Activated CD8-positive, alpha-beta memory T cell treated with anti-CD3 and anti-CD28 coated beads for 36 hours (primary cell): ENCODE results near the gene ACOT7. TPM values are rescaled to one million over a fixed set of nuclear protein-coding genes. Genes with fewer than 3 reads are reported as not detected.
"Not testable (repeated sequence)": the region's sequence is repeated elsewhere in the genome, so short reads cannot be mapped to it uniquely, and the experiment has no call there.

Source experiments
- CTCF ChIA-PET: fragments of 350-600 bp; sonication (Branson Sonifier 250); formaldehyde crosslinking; loops from one replicate; lab custom pipeline; 2021; ENCODE audit warnings: antibody characterized with exemption; lab: Charles Lee
- POLR2A ChIA-PET: fragments of 350-600 bp; sonication (Branson Sonifier 250); formaldehyde crosslinking; loops from one replicate; lab custom pipeline; 2021; ENCODE audit warnings: antibody characterized with exemption; lab: Charles Lee
- total RNA-seq, 2 experiments: library from RNA; stranded (reverse); gene quantifications; one replicate each; pipeline ENCODE4 v1.2.3, GENCODE V29; 2021

Gene ACOT7
- total RNA-seq, 2 experiments from 2014 or later = 97.9 to 104 TPM

- CTCF ChIA-PET = no interaction called here
- POLR2A ChIA-PET = no interaction called here
These were observed 80.0 kb downstream of the ACOT7 start for GRCh38 chr1:6313393-6314200.

GRCh38 chr1:6310116-6310848 lies 83.3 kb downstream of the ACOT7 start:
- ChIA-PET POLR2A (no interaction called here), CTCF (no interaction called here)

GRCh38 chr1:6309564-6309963 lies 84.0 kb downstream of the ACOT7 start:
- ChIA-PET POLR2A (interaction anchor here (0.6 kb wide), 1 partner anchor 245 kb away, joined by 3 read pairs; no protein-coding TSS in a partner anchor), CTCF (no interaction called here)

GRCh38 chr1:6308449-6308848 lies 85.1 kb downstream of the ACOT7 start:
- CTCF ChIA-PET = no interaction called here
- POLR2A ChIA-PET = no interaction called here

GRCh38 chr1:6307682-6308081 lies 85.9 kb downstream of the ACOT7 start:
- POLR2A ChIA-PET, CTCF ChIA-PET: not testable (repeated sequence)

GRCh38 chr1:6307099-6307498 lies 86.5 kb downstream of the ACOT7 start:
- CTCF ChIA-PET = no interaction called here

GRCh38 chr1:6303397-6304012 lies 90.1 kb downstream of the ACOT7 start:
- POLR2A ChIA-PET = no interaction called here

More at GRCh38 chr1:6307099-6307498, 86.5 kb downstream of the ACOT7 start:
- POLR2A ChIA-PET = no interaction called here

GRCh38 chr1:6302568-6302967 lies 91.0 kb downstream of the ACOT7 start:
- CTCF ChIA-PET = no interaction called here
- POLR2A ChIA-PET = no interaction called here

More at GRCh38 chr1:6303397-6304012, 90.1 kb downstream of the ACOT7 start:
- CTCF ChIA-PET = no interaction called here

GRCh38 chr1:6301526-6301925 lies 92.0 kb downstream of the ACOT7 start:
- POLR2A ChIA-PET = no interaction called here
- CTCF ChIA-PET = no interaction called here

- ChIA-PET POLR2A (no interaction called here), CTCF (interaction anchor here (1.3 kb wide), 1 partner anchor 53 kb away, joined by 4 read pairs; no protein-coding TSS in a partner anchor)
These were observed 93.1 kb downstream of the ACOT7 start for GRCh38 chr1:6300342-6301048.

GRCh38 chr1:6299557-6300165 lies 93.9 kb downstream of the ACOT7 start:
- ChIA-PET POLR2A (no interaction called here), CTCF (interaction anchor here (0.6 to 1.3 kb wide), 2 partner anchors 53 to 104 kb away, joined by 3 to 4 read pairs; no protein-coding TSS in a partner anchor)

GRCh38 chr1:6298940-6299465 lies 94.6 kb downstream of the ACOT7 start:
- POLR2A ChIA-PET = no interaction called here
- CTCF ChIA-PET = interaction anchor here (0.6 to 1.3 kb wide), 2 partner anchors 52 to 105 kb away, joined by 3 to 4 read pairs; no protein-coding TSS in a partner anchor

- POLR2A ChIA-PET = no interaction called here
- CTCF ChIA-PET = no interaction called here
These were observed 95.0 kb downstream of the ACOT7 start for GRCh38 chr1:6298530-6298929.

GRCh38 chr1:6295910-6296309 lies 97.7 kb downstream of the ACOT7 start:
- CTCF ChIA-PET = no interaction called here
- POLR2A ChIA-PET = no interaction called here

GRCh38 chr1:6294890-6295556 lies 98.5 kb downstream of the ACOT7 start:
- POLR2A ChIA-PET = no interaction called here
- CTCF ChIA-PET = no interaction called here

GRCh38 chr1:6294080-6294889 lies 99.3 kb downstream of the ACOT7 start:
- POLR2A ChIA-PET = no interaction called here
- CTCF ChIA-PET = interaction anchor here (1.0 kb wide), 1 partner anchor 47 kb away, joined by 4 read pairs; no protein-coding TSS in a partner anchor

GRCh38 chr1:6292102-6292501 lies 101.5 kb downstream of the ACOT7 start:
- ChIA-PET CTCF (no interaction called here), POLR2A (no interaction called here)
